Activated B cell treated with CpG ODN at 0.5 μM for 24 hours (primary cell): ENCODE results near the gene TNPO2. TPM values are rescaled to one million over a fixed set of nuclear protein-coding genes. Genes with fewer than 3 reads are reported as not detected.
A peak's percentile ranks its signal among the peaks of the same experiment; 100 is the strongest.

Experiments used
- ATAC-seq: fragments of 200-7000 bp; cut with Tn5 transposase; one replicate; pipeline ENCODE4 v1.10.0; 2021; ENCODE audit warnings: low read depth, mild to moderate bottlenecking, moderate library complexity
- CTCF ChIA-PET: fragments of 350-600 bp; sonication (Branson Sonifier 250); formaldehyde crosslinking; loops from one replicate; lab custom pipeline; 2021; ENCODE audit warnings: antibody characterized with exemption; lab: Charles Lee
- POLR2A ChIA-PET: fragments of 350-600 bp; sonication (Branson Sonifier 250); formaldehyde crosslinking; loops from one replicate; lab custom pipeline; 2021; ENCODE audit warnings: antibody characterized with exemption; lab: Charles Lee
- DNase-seq: peaks from one replicate; pipeline ENCODE4 v3.0.0; 2022
- H3K27ac Mint-ChIP-seq: one replicate; pipeline ENCODE4 v1.8.0; 2020; ENCODE audit warnings: mixed read lengths
- H3K27me3 Mint-ChIP-seq: one replicate; pipeline ENCODE4 v1.8.0; 2021; ENCODE audit warnings: mixed read lengths
- H3K36me3 Mint-ChIP-seq: one replicate; pipeline ENCODE4 v1.8.0; 2021; ENCODE audit warnings: low read depth, mixed read lengths
- H3K4me1 Mint-ChIP-seq: one replicate; pipeline ENCODE4 v1.8.0; 2021; ENCODE audit warnings: mixed read lengths
- H3K4me3 Mint-ChIP-seq: one replicate; pipeline ENCODE4 v1.8.0; 2020; ENCODE audit warnings: mild to moderate bottlenecking, mixed read lengths
- H3K9me3 Mint-ChIP-seq: one replicate; pipeline ENCODE4 v1.8.0; 2020; ENCODE audit warnings: mixed read lengths
- CTCF ChIP-seq: fragments of 200-600 bp; IDR thresholded peaks from one replicate; pipeline ENCODE4 v1.8.0; 2022; ENCODE audit warnings: antibody characterized with exemption, mild to moderate bottlenecking
- intact Hi-C: fragments of 100-400 bp; cut with micrococcal nuclease; formaldehyde crosslinking; loops from one replicate; pipeline ENCODE4 v1.15.1; 2024
- total RNA-seq: library from RNA; stranded (reverse); gene quantifications from 2 replicates; pipeline ENCODE4 v1.2.3, GENCODE V29; 2022

Gene TNPO2
- total RNA-seq, 1 donor from 2014 or later, result 91.5 TPM

DNA sequence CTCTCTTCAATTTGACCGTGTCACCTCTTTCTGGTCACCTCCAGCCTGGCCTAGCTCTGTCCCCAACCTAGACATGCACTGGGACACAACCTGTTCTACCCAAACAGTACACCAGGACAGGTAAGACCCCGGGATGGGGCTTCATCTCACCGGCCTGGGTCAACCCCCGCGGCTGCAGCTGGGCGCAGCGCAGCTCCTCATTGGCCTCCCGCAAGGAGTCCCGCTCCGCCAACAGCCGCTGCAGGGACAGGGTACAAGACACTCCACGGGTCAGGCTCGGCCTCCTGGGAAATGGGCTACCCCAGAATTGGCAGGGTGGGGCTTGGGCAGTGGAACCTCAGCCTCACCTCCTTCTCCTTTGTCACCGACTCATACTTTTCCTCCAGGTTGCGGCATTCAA is 43.9 kb upstream of the TNPO2 start:
- TF ChIP-seq CTCF, result no peak
- intact Hi-C loops, result no loop called here
- Mint-ChIP-seq H3K27me3 (no peaks in the 10 kb centered on the region), H3K9me3 (no peaks in the 10 kb centered on the region), H3K36me3 (no peaks in the 10 kb centered on the region), H3K4me3 (no peak overlapping the region), H3K4me1 (peaks cover 12% of the 10 kb centered on the region), H3K27ac (no peak overlapping the region)
- ChIA-PET CTCF (interaction anchor here (10.3 to 13.6 kb wide), 2 partner anchors 28 to 80 kb away, joined by 149 to 280 read pairs; partner anchors contain the start of gene JUNB), POLR2A (interaction anchor here (0.5 to 7.4 kb wide), 2 partner anchors 27 to 1391 kb away, joined by 4 to 80 read pairs; partner anchors contain the start of gene JUNB)
- ATAC-seq (no peak), DNase-seq (no peak)

DNA sequence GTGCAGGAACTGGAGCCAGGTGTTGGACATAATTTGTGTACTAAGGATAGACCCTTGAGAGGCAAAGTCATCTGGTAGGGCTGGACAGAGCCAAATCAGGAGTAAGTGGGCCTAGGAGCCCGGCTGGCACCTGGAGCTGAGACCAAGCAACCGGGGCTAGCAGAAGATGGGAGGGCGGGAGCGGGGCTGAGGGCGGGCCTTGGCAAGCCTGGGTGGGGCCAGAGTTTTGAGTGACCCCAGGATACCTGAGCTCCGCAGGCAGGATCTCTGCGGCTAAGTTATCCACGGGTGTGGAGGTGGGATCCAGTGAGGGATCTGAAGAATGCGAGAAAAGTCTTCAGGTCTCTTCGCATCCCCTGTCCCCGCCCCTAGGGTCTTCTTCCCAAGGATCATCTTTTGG is 43.4 kb upstream of the TNPO2 start:
- TF ChIP-seq CTCF, result no peak
- H3K27ac Mint-ChIP-seq, result no peak overlapping the region

GRCh38 chr19:12766051-12766521 is 42.4 kb upstream of the TNPO2 start:
- intact Hi-C loops, result loop anchor here (1.0 kb wide), 3 partner anchors 11 to 81 kb away; no protein-coding TSS in a partner anchor
- peak; percentile 68 for ATAC-seq
- no peak overlapping the region for H3K27ac Mint-ChIP-seq

More for the DNA sequence above, 43.4 kb upstream of the TNPO2 start:
- Mint-ChIP-seq H3K27me3 (no peaks in the 10 kb centered on the region), H3K4me1 (peaks cover 12% of the 10 kb centered on the region), H3K9me3 (no peaks in the 10 kb centered on the region), H3K4me3 (no peak overlapping the region), H3K36me3 (no peaks in the 10 kb centered on the region)
- DNase-seq (no peak), ATAC-seq (no peak)
- ChIA-PET POLR2A (interaction anchor here (0.5 to 7.4 kb wide), 2 partner anchors 27 to 1390 kb away, joined by 4 to 80 read pairs; partner anchors contain the start of gene JUNB), CTCF (interaction anchor here (1.2 to 13.6 kb wide), 4 partner anchors 10 to 123 kb away, joined by 3 to 280 read pairs (median 77); partner anchors contain the start of genes GCDH and JUNB)
- intact Hi-C loops, result no loop called here

GRCh38 chr19:12764698-12765097 is 41.0 kb upstream of the TNPO2 start:
- TF ChIP-seq CTCF, result no peak
- POLR2A ChIA-PET, result interaction anchor here (0.6 to 7.4 kb wide), 5 partner anchors 11 to 157 kb away, joined by 3 to 80 read pairs (median 4); partner anchors contain the start of gene JUNB
- no peaks in the 10 kb centered on the region for H3K9me3 Mint-ChIP-seq
- CTCF ChIA-PET, result interaction anchor here (1.1 to 13.6 kb wide), 4 partner anchors 9 to 83 kb away, joined by 3 to 280 read pairs (median 76); partner anchors contain the start of genes JUNB and RNASEH2A
- DNase-seq (no peak), ATAC-seq (no peak)
- H3K4me3 Mint-ChIP-seq, result no peak overlapping the region
- intact Hi-C loops, result no loop called here
- peaks cover 10% of the 10 kb centered on the region for H3K4me1 Mint-ChIP-seq
- H3K27ac Mint-ChIP-seq, result no peak overlapping the region
- H3K36me3 Mint-ChIP-seq, result no peaks in the 10 kb centered on the region
- H3K27me3 Mint-ChIP-seq, result no peaks in the 10 kb centered on the region

More at GRCh38 chr19:12766051-12766521, 42.4 kb upstream of the TNPO2 start:
- H3K27me3 Mint-ChIP-seq, result no peaks in the 10 kb centered on the region
- peaks cover 12% of the 10 kb centered on the region for H3K4me1 Mint-ChIP-seq
- peak; percentile 84 for DNase-seq
- TF ChIP-seq CTCF, result peak; percentile 34
- H3K36me3 Mint-ChIP-seq, result no peaks in the 10 kb centered on the region
- H3K4me3 Mint-ChIP-seq, result peak overlapping the region; percentile 32
- ChIA-PET CTCF (interaction anchor here (0.6 to 13.6 kb wide), 17 partner anchors 9 to 295 kb away, joined by 3 to 280 read pairs (median 3); partner anchors contain the start of genes FBXW9, GCDH, JUNB and RNASEH2A), POLR2A (interaction anchor here (0.6 to 7.4 kb wide), 7 partner anchors 16 to 81 kb away, joined by 3 to 80 read pairs (median 6); partner anchors contain the start of genes JUNB and RNASEH2A)
- H3K9me3 Mint-ChIP-seq, result no peaks in the 10 kb centered on the region

GRCh38 chr19:12763100-12763499 is 39.4 kb upstream of the TNPO2 start:
- no peak for TF ChIP-seq CTCF
- no peak for ATAC-seq
- ChIA-PET POLR2A (interaction anchor here (0.6 to 1.1 kb wide), 4 partner anchors 17 to 678 kb away, joined by 3 to 5 read pairs (median 4); partner anchors contain the start of gene TRIR), CTCF (interaction anchor here (1.2 to 13.6 kb wide), 4 partner anchors 12 to 84 kb away, joined by 4 to 280 read pairs (median 77); partner anchors contain the start of genes BEST2 and JUNB)
- Mint-ChIP-seq H3K4me1 (peaks cover 9% of the 10 kb centered on the region), H3K36me3 (no peaks in the 10 kb centered on the region), H3K27ac (no peak overlapping the region), H3K4me3 (no peak overlapping the region), H3K27me3 (peaks cover 2% of the 10 kb centered on the region), H3K9me3 (no peaks in the 10 kb centered on the region)
- intact Hi-C loops, result no loop called here
- DNase-seq, result no peak
